Stimulated activated CD8-positive, alpha-beta memory T cell treated with anti-CD3 and anti-CD28 coated beads, Interleukin-4, amount 100 ng/mL, for 1 hour (primary cell): Measurements from ENCODE around the gene EPS8L2.

Experiments used
- DNase-seq, 2 donors: peaks; one replicate each; pipeline ENCODE4 v3.0.0-alpha.2; 2020; ENCODE audit warnings: low read depth in 2 of 2, low spot score in 1 of 2

Gene EPS8L2

DNA sequence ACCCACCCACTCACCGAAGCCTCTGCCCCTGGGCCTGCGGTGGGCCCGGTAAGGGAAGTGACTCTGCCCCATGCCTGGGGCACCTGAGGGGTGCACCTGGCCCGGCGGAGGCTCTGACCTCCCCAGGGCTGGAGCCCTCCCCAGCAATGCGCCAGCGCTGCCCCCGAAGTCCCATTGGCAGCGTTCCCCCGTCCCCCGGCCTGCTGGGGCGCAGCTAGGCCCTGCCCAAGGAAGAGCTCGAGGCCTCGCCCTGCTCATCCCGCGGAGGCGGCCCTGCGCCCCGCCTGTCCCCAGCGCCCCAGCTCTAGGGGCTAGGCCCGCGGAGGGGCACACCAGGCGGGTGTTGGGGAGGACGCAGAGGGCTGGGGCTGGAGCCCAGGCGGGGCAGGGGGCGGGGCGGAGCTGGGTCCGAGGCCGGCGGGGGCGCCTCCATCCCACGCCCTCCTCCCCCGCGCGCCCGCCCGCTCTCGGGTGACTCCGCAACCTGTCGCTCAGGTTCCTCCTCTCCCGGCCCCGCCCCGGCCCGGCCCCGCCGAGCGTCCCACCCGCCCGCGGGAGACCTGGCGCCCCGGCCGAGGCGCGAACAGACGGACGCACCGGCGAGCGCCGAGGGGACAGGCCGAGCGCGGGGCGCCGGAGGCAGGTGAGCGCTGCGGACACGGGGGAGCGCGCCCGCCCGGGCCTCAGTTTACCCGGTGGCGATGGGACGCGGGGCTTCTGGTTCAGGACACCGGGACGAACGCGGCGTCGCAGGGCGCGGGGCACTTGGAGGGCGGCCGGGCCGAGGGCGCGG lies at the start of gene EPS8L2:
TSS of gene EPS8L2 (plus strand) at position 586 of the 793 bp plus-strand sequence. CDS start 3,177 bp downstream, outside the sequence.
- no peak for DNase-seq

DNA sequence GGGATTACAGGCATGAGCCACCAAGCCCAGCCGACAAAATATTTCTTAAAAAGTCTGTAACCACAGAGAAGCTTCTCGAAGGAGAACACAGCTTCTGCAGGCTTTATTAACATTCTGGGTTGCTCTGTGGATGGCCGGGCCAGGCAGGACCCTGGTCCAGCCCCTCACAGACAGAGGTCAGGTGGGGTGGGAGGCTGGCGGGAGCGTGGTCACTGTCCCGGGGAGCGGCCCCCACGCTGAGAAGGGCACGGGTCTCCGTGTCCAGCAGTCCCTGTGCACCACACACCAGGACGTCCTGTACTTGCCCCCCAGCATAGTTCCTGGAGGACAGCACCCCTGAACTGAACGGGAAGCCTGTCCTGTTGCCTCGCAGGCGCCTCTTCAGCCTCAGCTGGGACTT lies 49.6 kb upstream of the EPS8L2 start:
- DNase-seq, result no peak

DNA sequence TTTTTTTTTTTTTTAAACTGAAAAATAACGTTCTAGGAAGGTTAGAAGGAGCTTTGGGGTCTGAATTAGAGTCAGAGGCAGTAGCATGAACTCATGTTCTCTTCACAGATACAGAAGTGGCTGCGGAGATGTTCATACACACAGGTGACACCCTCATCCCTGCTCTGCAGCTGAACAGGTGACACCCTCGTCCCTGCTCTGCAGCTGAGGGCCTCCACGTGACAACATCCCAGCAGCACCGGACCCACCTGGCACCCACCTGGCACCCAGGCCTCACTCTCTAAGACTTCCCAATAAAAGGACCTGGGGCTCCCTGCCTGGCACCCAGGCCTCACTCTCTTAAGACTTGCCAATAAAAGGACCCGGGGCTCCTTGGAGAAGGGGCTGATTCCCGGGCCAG lies 49.2 kb upstream of the EPS8L2 start:
- DNase-seq, result no peak

DNA sequence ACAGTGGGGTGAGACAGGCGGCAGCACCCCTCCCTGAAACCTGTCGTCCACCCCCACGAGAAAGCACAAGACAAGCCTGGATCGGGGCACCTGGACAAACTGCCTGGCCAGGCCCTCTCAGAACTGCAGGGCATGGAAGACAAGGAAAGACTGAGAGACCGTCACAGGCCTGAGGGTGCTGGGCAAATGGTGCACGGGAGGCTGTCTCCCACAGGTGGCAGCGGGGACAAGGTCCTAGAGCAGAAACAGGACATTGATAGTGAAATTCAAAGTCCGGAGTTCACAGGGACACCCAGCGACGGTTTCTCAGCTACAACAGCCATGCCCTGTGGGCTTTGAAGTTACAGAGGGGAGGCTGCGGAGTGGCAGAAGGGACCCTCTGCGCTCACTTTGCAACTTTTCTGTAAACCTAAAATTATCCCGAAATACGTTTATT lies 48.3 kb upstream of the EPS8L2 start:
- no peak for DNase-seq

DNA sequence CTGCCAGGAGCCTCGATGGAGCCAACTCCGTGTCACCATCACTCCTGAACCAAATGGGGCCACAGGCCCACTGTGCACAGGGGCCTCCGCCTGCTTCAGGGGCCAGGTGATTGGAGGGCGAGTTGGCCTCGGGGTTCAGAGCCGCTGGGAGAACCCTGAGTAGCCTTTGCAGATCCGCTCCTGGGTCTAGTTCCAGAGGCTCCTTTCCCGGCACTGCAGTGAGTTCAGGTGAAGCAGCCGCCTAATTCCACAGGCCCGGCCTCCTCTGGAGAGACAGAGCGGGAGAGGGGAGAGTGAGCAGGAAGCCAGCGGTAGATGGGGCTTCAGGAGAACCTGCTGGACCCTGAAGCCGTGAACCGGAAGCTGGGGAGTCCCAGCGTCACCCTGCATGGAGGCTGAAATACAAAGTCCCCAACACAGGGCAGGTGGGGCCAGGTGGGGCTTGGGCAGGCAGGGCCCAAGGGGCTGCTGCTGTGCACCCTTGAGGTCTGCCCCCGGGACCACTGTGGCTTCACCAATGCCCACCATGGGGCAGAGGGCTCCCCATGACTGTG lies 46.4 kb upstream of the EPS8L2 start:
- no peak for DNase-seq

DNA sequence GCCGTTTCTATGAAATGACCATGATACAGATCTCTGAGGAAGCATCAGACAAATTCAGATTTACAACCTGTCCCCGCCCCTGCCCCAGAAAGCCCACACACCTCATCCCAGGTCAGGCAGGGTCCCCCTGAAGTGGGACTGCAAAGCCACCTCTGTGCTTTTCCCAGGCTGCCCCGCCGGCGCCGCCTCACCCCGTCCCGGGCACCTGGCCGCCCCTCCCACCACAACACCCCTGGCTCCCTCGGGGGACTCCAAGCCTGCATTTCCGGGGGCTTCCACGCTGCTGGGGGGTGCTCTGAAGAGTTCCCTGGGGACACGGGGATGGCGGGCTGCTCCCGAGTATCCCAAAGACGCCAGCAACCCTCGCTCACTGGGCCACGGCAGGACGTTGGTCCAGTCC lies 45.8 kb upstream of the EPS8L2 start:
- no peak for DNase-seq

DNA sequence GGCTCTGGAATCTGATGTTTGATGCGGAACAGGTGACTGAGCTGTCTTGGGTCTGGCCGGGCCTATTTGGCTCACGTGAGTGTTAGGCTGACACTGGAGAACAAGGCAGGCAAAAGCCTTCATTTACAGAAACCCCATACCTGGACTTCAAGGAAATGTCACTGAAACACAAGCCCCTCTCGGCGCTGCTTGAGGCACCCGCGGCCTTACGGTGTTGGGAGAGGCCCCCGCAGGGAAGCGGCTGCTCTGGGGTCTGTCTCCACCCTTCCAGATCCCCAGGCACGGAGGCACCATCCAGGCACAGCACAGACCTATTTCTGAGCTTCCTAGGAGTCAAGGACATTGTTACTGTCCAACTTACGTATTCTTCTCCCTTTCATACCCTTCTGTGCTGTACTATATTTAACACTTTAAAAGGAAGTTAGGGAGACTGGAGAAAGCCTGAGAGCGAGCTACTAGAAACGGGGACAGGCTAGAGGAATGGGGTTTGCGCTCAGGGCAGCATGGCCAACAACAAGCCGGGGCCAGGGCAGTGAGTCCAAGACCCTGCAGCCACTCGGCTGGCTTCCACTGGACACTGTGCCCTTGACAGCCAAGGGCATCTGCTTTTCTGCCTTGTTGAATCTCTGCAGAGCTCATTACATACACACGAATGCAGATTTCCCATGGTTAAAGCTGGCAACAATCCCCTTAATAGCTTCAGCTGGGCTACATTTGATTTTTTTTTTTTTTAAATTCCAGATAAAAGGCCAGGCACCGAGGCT lies 45.2 kb upstream of the EPS8L2 start:
- DNase-seq, result no peak

DNA sequence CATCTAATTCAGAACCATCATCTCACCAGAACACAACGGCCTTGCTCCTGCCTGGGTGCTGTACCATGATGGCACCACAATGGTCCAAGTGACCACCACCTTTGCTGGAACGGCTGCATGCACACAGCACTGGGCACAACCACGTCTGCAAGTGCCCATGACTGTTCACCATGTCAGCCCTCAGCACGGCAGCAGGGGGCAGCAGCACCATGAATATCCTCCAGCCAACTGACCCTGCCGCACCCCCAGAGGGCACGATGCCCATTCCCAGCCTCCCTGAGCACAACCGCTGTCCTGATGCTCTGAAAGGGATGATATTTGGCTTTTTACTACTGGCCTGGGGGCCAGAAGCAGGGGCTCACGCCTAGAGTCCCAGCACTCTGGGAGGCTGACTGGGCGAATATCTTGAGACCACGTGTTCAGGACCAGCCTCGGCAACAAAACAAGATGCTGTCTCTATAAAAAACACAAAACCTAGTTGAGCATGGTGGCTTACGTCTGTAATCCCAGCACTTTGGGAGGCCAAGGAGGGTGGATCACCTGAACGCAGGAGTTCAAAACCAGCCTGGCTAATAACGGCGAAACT lies 43.2 kb upstream of the EPS8L2 start:
- DNase-seq, result no peak

DNA sequence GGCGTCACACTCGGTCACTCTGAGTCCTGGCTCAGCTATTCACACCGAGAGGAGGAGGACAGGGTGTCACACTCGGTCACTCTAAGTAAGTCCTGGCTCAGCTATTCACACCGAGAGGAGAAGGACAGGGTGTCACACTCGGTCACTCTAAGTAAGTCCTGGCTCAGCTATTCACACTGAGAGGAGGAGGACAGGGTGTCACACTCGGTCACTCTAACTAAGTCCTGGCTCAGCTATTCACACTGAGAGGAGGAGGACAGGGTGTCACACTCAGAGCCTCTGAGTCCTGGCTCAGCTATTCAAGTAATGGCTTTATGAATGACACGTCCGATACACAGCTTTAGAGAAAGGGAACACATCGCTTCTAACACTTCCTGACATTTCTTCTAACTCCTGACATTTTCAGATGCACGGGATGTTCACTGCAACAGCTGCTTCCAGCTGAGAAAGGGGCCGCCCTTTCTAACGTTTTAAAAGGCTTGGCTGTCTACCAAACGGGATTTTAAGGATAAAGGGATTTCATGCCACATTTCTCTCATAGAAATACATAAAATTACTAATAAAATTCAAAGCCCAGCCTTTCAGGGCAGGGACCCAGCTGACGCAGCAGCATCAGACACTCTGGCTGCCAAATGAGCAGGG lies 40.8 kb upstream of the EPS8L2 start:
- no peak for DNase-seq

DNA sequence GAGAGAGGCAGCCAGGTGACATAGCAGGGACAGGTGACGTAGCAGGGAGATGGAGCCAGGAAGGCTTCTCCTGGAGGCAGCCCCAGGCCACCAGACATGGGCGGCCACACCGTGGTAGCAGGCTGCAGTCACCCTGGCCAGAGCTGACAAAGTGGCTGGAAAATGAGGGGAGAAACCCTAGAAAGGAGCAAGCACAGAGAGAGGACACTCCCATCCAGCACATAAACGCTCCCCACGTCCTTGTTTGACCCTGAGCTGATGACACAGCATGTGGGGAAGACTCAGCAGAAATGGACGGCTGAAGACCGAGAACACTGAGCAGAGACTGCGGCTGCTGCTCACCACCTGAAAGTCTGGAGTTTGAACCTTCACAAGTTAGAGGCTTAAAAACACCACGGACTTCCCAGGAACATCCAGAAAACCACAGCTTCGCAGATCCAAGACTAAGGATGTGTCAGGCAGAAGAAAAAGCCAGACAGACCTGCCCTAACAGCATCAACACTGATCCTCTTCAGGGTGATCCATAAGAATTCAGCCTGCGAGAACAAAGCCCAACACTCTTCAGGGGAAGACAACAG lies 40.2 kb upstream of the EPS8L2 start:
- DNase-seq, result no peak

DNA sequence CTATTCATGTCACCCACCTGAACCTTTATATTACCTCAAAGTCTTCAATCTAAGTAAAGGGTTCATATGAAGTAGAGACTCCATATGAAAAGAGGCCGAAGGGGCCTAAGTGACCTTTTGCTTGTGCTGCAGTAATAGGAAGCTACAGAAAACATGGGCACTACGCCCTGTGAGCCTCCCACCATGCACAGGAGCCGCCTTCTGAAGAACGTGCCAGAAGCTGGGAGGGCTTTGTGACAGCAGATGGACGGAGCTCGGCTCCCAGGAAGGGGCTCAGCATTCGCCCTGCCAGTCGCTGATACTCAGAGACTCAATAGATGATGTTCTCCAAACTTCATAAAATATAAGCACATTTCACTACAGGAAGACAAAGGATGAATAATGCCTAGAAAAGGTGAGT lies 32.2 kb upstream of the EPS8L2 start:
- no peak for DNase-seq

DNA sequence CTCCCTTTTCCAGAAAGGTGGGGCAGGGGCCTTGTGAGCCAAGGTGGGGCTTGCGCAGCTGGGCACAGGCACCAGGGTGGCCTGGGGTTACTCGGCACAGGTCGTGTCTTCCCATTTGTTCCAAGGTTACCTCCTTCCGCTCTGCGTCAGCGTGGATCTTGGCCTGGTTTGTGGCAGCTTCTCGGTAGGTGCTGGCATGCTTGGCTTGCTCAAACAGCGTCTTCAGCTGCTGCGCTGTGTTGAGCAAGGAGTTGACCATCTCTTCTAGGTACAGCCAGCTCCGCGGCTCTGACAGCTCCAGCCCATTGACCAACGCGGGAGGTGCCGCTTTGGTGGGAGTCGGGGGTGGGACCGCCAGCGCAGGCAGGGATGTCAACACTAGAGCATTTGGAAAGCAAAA lies 31.6 kb upstream of the EPS8L2 start:
- no peak for DNase-seq

DNA sequence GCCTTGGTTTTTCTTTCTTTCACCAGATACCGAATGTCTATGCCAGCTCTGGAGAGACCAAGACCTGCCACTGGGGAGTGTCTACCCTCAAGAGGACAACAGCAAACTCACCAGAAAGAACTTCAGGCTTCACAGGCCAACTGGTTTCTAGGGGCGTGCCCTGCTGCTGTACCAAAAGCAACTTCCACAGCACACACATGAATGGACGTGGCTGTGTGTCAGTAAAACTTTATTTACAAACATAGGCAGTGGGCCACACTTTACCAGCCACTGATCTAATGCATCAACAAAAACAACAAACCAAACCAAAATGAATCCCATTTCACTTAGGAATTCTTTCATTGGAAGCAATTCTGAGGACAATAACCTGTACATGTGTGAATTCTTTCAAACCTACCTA lies 27.7 kb upstream of the EPS8L2 start:
- no peak for DNase-seq

DNA sequence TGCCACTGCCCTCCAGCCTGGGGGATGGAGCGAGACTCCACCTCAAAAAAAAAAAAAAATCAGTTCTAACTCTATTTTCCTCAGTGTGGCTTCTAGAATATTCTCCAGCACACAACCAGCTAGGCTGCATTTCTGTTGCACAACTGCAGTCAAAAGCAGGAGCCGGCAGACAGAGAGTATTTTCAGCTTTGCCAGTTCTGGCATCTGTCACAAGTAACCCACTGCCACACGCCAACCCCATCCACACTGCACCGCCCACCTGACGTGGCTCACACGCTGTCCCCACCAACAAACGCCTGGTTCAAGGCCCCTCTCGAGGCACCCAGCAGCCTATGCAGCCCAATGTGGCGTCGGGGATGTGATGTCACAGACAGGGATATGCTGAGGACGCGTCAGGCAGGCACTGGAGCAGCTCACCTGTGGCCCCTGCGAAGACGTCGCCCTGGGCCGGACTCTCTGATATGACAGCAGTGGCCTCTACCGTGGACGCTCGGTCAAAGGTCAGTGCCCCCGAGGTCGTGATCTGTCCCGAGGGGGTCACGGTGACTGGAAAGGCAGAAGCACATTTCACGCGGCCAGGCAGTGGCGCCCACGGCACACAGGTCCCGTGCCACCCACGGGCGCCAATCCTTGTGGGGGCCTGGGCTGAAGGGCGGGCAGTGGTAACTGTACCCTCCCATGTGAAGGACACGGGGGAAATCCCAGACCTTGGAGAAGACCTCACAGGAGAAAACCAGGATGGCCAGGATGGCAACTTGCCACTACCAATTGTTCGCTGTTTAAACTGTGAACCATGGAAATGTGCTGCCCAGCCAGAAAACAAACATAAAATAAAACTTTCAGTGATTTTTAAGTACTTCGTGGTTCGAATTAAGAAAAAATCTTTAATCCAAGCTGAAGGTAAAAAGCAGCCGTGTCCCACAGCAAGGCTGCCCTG lies 26.5 kb upstream of the EPS8L2 start:
- DNase-seq, result no peak

DNA sequence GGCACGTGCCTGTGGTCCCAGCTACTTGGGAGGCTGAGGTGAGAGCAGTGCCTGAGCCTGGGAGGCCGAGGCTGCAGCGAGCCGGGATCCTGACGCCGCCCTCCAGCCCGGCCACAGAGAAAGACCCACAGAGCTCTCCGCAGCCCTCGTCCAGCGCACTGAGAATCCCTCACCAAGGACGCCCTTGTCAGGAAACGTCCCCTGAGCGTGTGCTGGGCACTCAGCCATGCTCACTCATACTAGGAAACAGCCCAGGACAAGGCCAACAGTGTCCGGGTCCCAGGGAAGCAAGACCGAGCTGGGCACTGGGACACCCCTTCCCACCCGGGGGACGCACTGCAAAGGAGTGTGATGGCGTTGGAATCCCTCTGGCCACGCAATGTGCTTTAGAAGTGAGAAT lies 25.6 kb upstream of the EPS8L2 start:
- no peak for DNase-seq

DNA sequence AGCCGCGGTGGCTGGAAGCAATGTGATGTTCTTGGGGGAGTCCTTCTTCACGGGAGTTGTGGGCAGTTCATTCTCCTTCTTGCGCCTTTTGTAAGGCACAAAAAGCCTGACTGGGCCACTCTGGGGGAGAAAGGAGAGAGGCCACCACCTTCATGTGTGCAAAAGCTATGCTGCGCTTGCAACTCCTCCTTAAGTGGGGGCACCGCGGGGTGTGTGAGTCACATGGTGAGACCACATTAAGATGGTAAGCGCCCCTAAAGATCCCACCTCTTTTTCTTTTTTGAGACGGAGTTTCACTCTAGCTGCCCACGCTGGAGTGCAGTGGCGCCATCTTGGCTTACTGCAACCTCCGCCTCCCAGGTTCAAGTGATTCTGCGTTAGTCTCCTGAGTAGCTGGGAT lies 25.1 kb upstream of the EPS8L2 start:
- DNase-seq, result no peak

DNA sequence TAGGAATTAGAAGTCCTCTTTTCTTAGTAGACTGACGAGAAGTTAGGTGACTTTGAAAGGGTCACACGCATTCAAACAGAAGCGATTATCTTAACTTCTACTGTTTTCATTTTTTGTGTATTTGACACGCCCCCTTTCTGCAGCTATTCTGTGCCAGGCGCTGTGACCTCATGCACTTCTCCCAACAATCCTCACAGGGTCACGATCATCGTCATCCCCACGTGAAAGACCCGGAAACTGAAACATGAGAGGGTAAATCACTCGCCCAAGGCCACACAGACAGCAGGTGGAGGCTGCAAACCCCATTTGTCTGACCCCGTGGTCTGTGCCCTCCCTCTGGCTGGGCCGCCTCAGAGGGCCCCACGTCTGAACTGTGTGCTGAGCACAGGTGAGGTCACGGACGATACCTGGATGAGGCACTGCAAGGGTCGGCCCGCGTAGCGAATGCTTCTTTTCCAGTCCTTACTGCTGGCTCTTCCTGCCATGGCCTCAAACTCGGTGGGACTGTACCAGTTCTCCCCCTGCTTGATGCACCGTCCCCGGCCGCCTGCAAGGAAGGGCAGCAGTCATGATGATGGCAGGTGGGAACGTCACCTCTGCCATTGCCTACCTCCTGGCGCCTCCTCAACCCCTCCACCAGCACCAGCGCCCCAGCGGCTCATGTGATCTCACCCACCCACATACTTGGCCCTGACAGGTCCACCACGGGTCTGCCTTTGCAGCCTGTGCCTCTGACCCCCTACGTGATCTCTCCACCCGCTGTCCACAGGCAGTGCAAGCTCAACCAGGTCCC lies 19.4 kb upstream of the EPS8L2 start:
- DNase-seq, result no peak

DNA sequence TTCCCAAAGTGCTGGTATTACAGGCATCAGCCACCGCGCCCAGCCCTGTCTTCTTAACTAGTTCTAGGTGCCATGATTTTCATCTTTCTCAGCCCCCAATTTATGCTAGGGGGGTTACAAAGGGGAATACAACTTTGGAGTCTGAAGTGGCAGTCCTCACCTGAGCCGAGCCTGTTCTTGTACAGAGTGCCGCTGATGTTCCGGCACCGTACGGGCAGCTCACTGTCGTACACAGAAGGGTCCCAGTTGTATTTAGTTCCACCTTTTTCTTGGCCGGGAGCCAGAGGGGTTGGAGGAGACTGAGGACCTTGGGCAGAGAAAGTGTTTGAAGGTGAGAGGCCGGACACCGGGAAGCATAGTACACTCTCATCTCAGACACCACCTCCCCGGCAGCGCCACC lies 18.3 kb upstream of the EPS8L2 start:
- no peak for DNase-seq

DNA sequence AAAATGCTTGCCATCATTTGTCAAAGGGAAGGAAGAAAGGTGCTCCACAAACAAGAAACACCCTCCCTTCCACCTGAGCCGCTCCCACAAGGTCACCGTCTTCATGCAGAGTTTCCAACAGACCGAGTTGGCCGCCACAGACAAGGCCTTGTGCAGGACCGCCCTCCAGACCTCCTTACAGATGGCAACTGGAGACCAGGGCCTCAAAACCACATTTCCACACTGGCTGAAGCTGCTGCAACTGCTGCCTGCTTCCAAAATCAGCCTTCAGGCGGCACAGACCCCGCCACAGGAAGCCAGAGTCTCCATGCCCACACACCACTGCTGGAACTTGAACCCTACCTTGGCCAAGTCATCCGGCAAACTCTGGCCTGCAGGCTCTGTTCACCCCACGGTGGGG lies 17.4 kb upstream of the EPS8L2 start:
- DNase-seq, result no peak
